ENCODE results near the gene MED29.

MED29 gene

GRCh38 chr19:39430675-39431593, 39.8 kb downstream of the MED29 start:
- DNase-seq (ENCODE audit: low read depth): no peak

GRCh38 chr19:39432677-39433025, 41.5 kb downstream of the MED29 start:
- no peak for DNase-seq (ENCODE audit: low read depth)

- no peak for DNase-seq (ENCODE audit: low read depth)
Observed at GRCh38 chr19:39433480-39434079, 42.4 kb downstream of the MED29 start.

GRCh38 chr19:39434123-39435076, 43.2 kb downstream of the MED29 start:
- no peak for DNase-seq (ENCODE audit: low read depth)

GRCh38 chr19:39435499-39436349, 44.5 kb downstream of the MED29 start, which contains the start of gene RPS16:
TSS of gene RPS16 (minus strand) at chr19:39435949. CDS start at chr19:39435895, 54 bp downstream.
- DNase-seq (ENCODE audit: low read depth): peak; percentile 99

GRCh38 chr19:39436350-39436716, 45.2 kb downstream of the MED29 start:
- DNase-seq (ENCODE audit: low read depth): no peak

- DNase-seq (ENCODE audit: low read depth): no peak
Observed at GRCh38 chr19:39438270-39438934, 47.2 kb downstream of the MED29 start.

- no peak for DNase-seq (ENCODE audit: low read depth)
Observed at GRCh38 chr19:39444598-39445195, 53.5 kb downstream of the MED29 start.

GRCh38 chr19:39445196-39446111, 54.3 kb downstream of the MED29 start, which contains the start of gene SUPT5H:
TSS of gene SUPT5H (plus strand) at chr19:39445582. CDS start at chr19:39445891, 309 bp downstream.
- peak; percentile 92 for DNase-seq (ENCODE audit: low read depth)

GRCh38 chr19:39446365-39447084, 55.3 kb downstream of the MED29 start:
- no peak for DNase-seq (ENCODE audit: low read depth)

- DNase-seq (ENCODE audit: low read depth): no peak
Observed at GRCh38 chr19:39448271-39448670, 57.1 kb downstream of the MED29 start.

GRCh38 chr19:39449116-39449797, 58.1 kb downstream of the MED29 start:
- DNase-seq (ENCODE audit: low read depth): no peak

All from stimulated activated CD8-positive, alpha-beta memory T cell treated with anti-CD3 and anti-CD28 coated beads, Interleukin-15, amount 100 ng/mL, for 1 hour (primary cell).